Left renal cortex interstitium (tissue), 4 donors: ENCODE measurements around the gene ASB6. TPM values are rescaled to one million over a fixed set of nuclear protein-coding genes. Genes with fewer than 3 reads are reported as not detected.

Experiments used
- DNase-seq, 4 donors: peaks; one replicate each; pipeline ENCODE4 v3.0.0-alpha.2; 2013; ENCODE audit warnings: low read depth in 4 of 4, low spot score in 2 of 4, missing footprints in 1 of 4
- polyA plus RNA-seq, 4 donors: library from polyadenylated mRNA; unstranded; fragments of 120-200 nt; gene quantifications; one replicate each; pipeline ENCODE4 v1.2.1, GENCODE V29; 2013; ENCODE audit not compliant: insufficient read length in 4 of 4

Gene ASB6
- polyA plus RNA-seq, 4 donors = 16.8 to 23.2 (median 19.0) TPM

DNA sequence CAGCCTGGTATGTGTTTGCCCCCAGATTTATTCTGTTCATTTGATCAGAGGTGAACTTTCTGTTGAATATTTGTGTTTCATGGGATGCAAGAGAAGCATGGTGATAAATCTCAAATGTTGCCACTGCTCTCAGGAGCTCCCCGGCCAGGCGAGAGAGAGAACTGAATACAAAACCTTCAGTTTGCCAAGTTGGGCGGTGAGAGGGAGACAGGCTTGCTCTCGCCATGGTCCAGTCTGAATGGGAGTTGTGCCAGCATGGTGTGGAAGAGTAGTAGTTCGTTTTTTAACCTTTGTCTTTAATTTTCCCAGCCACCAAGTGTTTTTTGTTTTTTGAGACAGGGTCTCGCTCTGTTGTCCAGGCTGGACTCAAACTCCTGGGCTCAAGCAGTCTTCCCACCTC lies 13.2 kb downstream of the ASB6 start:
- no peak for DNase-seq

DNA sequence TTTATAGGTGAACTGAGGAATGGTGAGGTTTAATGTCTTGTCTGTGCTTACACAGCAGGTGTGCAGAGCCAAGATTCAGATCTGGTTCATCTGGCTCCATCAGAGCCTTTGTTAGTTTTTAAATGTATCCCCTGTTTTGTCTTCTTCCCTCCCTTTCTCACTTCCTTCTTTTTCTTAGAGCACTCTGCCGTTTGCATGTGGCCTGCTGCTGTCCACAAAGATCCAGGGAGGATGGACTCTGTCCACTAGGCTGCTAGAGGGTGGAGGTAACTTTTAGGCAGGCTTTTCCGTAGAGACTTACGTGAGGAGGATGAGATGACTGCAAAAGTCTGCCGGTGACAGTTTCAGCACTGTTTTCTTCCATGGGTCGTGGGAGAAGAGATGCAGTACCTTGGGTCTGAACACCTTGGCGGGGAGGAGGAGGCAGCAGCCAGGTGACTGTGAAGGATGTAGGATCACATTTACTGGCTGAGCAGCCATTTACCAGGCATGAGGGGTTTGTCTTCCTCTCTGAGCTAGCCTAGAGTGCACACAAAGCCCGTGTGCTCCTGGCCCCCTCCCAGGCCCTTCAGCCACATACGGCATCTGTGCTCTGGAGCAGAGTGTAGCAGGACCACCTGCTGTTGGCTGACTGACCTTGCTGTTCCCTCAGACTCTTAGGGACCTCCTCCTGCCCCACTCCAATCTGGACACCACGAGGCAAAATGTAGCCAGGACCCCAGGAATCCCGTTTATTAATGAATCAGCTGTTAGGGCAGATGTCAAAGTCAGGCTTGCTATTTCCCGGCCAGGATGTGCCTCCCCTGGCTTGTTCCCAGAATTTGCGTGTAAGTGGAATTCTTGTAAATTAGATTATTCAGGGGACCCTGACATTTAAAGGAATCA lies 14.2 kb downstream of the ASB6 start:
- no peak for DNase-seq

DNA sequence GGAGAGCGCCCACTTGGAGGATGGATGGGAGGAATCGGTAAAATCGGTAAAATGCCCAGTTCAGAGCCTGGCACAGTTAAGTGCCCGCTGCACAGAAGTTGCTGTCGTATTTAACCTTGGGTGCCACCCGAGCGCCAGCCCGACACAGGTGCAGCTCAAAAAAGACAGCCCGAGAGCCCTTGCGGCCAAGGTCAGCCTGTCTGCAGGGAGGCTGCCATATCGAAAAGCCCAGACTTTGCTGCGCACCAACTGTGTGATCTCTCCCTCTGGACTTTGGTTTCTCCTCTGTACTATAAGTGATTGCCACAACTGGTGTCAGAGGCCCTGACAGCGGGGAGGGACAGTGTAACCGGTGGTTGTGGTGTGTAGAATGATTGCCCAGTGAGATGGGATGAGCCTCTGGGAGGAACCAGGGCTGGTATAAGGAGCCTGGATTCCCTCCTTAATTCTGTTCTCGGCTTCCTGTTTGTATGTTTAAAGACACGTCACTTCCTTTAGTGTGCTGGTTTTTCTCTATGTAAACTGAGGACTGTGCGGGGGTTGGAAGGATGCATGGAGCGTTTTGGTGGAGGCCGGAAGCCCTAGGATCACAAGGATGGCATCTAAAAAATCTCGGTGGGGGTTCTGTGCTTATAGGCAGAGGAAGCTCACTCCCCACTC lies 15.2 kb downstream of the ASB6 start:
- DNase-seq = no peak

DNA sequence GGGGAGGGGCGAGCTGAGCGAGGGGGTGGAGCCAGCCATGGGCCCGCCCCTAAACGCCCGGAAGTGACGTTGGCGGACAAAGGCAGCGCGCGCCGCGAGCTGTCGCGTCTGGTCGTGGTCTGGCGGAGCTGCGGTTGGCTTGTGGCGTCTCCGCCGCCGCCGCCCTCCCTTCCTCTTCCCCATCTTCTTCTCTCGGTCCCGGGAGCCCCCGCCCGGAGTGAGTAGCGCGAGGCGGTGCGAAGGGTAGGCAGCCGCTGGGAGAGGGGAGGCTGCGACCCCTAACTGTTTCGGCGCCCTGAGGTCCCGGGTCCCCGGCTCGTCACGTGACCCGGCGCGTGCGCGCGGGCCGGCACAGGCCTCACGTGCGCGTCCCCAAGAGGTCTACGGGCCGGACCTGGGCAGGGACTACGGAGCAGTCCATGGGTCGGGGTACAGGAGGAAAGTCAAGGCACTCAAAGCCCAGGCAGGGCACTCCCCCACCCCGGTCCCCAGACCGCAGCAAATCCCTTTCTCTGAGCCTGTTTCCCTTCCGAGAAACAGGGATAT lies 15.8 kb downstream of the ASB6 start, which contains the start of gene NTMT1:
TSS of gene NTMT1 (plus strand) at position 85 of the 546 bp plus-strand sequence. CDS start 6,541 bp downstream, outside the sequence.
- peak in 2 of 4 donors; percentile 73 to 78 for DNase-seq

DNA sequence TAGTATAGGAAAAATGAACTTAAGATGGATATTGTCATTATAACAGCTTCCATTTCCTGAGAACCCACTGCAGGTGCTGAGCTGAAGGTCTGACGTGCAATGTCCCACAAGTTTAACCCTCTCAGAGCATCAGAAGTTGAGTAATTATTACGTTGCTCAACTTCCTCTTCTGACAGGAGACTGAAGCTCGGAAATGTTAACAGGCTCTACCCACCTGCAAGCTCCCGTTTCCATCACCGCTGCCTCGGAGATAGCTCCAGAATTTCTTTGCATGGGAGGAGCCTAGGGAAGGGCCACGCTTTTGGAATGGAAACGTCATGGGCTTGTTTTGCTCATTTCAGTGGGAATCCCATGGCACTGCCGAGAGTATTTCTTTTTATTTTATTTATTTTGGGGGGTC lies 17.0 kb downstream of the ASB6 start:
- no peak for DNase-seq

DNA sequence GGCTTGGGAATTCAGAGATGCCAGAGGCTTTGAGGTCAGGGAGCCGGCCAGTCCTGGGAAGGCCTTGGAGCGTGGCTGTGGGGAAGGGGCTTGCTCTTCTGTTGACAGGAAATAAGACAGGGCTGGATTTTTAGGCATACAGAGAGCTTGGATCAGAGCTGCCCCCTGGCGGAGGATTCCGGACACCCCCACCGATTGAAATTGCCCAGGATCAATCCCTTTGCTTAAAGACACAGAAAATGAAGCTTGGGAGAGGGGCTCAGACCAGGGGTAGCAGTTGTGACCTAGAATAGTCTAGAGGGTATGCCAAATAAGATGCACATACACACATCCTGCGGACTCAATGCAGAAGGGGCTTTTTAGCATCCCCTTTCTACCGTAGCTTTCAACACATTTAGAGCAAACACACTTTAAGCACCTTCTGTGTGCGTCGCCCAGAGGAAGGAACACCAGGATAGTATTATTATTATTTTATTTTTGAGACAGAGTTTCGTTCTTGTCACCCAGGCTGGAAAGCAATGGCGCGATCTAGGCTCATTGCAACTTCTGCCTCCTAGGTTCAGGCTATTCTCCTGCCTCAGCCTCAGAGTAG lies 17.7 kb downstream of the ASB6 start:
- DNase-seq = no peak

DNA sequence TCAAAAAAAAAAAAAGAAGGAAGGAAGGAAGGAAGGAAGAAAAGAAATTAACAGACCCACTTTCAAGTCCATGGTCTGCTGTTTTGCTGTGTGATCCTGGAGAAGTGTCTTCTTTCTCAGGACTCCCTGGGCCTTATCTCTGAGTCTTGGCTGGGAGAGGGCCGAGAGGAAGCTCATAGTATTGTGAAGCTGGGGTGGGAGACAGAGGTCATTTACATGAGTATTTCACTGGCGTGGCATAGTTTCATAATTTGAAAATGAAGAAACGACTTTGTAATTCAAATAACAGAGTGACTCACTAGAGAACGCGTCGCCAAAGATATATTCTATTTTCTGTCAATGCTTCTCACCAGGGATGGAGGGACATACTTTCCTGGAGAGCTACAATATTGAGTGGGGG lies 18.6 kb downstream of the ASB6 start:
- no peak for DNase-seq

DNA sequence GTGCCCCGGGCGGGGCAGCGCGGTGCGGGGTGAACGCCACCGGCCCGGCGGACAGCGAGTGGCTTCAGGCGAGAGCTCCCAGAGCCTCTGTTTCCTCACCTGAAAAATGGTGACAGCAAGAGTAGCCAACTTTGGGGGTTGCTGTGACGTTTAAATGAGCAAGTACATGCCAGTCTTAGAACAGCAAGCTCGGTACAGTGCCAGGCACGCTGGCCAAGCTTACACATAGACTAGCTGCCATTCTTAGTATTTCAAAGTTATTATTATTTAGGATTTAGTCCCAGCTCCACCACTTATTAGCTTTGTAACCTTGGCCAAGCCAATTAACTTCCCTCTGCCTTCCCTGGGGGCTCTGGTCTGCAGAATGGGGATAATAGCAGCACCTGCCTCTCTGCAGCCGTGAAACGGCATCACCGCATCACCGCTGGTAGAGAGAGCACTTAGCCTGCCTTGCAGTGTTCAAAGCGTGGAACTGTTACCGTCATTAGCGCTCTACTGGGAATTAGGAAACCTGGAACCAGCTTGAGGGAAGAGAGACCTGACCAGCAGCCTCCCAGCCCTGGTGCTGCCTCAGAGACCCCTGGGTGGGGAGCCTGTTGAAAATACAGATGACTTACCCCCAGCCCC lies 21.2 kb downstream of the ASB6 start, which contains the start of gene C9orf50:
TSS of gene C9orf50 (minus strand) at position 433 of the 627 bp plus-strand sequence. CDS start 527 bp downstream, outside the sequence.
- no peak for DNase-seq

DNA sequence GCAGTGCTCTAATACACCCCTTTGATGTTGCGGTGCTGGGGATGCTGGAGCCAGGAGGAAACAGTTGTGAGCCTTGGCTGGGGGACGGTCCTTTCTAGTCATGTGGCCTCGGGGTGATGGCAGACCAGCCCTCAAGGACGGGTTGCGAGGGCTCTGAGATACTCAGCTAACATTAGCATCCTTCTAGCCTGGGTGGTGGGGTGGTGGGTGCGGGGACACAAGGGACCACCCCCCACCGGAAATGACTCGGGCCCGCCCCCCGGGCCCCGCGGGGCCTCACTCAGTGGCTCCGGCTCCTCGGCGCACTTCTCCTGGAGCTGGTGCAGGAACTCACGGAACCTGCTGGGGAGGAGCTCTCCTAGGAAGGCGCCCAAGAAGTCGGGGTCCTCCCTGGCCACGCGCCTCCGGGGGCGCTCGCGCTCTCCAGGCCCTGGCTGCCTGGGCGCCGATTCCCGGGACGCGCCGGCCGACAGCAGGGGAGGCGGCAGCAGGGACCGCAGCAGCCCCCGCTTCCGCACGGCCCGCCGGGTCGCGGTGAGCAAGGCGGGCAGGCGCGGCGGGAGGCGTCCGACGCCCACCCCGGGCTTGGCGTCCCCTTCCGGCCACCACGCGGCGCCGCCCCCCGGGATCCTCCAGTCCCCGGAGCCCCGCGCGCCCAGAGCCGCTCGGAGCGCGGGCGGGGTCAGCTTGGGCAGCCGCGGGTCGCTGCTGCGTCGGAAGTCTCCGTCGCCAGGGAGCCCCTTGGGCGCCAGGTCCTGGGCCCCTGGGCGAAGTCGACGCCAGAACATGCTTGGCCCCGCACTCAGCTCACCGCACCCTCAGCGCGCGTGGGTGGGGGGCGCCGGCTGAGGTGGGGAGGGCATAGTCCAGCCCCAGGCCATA lies 21.9 kb downstream of the ASB6 start:
- DNase-seq = no peak

DNA sequence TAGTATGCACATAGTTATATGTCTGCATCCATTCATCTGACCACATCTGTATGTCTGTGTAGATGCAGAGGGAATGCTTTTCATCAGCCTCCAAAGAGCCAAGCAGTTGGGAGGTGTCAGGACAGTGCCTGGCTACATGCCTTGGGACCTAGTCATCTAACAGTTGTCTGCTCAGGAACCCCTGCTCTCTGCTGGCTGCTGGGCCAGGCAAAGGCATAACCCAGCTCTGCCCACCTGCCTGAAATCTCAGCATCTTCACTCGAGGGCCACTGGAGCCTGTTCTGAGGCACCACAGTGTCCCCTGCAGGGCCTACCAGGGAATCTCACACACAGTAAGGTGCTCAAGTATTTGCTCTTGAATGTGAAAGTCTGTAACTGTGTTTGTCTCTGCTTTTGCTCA lies 24.8 kb downstream of the ASB6 start:
- no peak for DNase-seq

DNA sequence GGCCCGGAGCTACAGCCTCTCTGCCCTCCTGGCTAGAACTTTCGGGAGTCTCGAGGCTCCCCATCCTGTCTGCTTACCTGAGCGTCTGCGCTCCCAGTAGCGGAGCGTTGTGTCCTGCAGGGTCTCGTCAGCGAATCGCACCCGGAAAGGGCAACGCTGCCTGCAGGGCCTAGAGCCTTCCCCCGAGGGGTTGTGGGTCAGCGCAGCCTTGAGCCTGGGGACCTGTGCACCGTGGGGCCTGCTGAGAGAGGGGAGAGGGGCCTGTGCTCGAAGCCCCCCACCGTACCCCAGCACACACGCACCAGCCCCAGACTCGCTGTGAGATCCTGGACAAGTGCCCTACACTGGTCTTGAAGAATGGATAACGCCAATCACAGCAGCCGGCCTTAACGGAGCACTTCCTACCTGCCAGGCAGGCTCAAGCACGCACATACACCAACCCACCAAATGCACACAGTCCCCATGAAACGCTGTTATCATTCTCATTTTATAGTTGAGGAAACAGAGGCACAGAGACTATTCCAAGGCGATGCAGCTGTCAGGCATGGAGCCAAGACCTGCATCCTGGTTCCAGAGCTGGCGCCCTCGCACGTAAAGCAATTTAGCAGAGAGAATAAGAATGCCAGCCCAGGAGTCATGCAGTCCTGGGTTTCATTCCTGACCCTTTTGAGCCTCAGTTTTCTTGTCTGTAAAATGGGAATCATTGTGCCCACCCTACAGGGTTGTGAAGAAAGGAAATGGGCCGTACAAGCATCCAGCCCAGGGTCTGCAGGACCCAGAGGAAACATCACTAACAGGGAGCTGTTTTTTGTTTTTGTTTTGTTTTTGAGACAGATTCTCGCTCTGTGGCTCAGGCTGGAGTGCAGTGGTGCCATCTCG lies 26.3 kb downstream of the ASB6 start:
- DNase-seq = no peak

DNA sequence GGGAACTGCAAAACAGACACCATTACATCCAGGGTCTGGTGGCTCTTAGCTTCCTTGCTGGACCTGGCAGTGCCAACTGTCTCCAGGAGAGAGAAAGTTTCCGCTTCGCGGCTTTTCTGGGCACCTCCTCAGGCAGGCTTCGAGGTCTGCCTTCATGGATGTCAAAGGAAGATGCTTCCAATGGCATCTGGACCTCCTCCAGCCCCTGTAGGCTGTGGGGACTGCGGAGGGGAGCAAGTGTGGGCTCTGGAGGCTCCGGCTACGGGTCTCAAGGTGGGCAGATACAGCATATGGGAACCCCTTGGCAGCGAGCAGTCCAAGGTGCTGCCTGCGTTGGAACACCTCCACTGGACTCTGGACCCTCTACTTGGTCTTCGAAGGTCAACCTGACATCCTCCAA lies 27.0 kb downstream of the ASB6 start:
- no peak for DNase-seq

DNA sequence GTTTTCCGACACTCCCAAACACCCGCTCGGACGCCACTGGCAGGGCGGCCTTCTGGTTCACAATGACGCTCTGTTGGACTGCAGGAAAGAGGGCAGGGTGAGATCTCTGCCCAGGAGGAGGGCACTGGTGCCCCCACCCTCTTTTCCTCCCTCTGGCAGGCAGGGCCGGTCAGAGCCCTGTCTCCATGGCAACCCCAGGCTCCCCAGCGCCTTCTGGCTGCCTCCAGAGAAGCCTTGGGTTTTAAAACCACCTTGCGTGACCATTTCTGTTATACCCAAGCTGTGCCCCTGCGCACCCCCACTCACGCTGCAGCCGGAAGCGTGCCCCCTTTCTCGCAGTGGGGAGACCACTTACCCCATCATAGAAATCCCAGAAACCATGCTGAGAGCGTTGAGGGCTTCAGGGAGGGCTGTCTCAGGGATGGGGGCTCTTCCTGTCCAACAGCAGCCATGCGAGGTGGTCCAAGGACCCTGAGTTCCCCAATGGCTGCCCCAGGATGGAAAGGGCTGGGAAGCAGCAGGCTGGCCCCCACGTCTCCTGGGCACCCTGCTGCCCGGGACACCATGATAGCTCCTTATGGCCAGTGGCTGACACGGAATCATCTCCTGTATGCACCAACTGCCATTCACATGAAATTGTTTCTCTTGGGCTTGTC lies 28.3 kb downstream of the ASB6 start:
- DNase-seq = peak in 1 of 4 donors; percentile 68

DNA sequence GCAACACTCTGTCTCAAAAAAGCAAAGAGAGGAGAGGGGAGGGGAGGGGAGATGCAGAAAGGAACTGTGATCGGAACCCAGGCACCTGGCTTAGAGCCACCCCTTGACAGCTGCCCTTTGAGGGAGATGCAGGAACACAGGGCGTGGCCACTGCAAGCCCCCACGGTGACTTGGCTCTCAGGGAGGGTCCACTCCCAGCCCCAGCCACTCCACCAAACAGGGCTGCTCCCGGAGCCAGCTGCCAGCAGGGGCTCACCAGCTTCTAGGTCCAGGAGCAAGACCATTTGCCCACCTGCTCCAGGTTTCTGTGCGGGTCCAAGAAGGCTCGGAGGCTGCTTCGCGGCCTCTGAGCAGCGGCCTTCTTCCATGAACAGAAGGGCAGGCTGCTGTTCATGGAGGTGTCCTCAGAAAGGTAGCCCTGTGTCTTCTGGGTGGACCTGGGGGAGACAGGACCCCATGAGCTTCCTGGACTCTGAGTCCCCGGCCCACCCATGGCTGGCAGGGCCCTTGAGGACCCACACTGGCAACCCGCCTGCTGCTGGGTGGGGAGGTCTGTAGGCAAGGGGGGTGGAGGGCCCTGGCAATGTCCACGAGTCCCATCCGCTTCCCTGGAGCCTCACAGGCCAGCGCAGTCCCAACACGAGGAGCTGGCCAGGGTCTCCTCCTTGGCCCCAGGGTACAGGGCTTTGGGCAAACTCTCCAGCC lies 29.0 kb downstream of the ASB6 start:
- DNase-seq = no peak

DNA sequence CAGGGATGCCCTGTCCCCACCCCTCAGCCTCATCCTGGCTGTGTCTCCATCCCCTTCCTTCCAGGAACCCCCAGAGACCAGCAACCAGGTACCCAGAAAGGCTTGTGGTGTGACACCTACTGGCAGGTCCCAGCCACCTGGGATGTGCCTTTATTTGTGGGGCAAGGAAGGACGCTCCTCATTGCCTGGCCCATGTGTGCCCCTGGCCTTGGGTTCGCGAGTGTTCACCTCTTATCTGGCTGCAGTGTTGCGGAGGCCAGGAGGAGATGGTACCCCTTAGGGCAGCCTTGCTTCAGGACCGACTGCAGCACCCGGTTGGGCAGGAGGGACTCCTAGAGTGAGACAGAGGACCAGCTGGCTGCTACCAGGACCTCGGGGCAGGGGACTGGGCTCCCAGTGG lies 29.8 kb downstream of the ASB6 start:
- no peak for DNase-seq

DNA sequence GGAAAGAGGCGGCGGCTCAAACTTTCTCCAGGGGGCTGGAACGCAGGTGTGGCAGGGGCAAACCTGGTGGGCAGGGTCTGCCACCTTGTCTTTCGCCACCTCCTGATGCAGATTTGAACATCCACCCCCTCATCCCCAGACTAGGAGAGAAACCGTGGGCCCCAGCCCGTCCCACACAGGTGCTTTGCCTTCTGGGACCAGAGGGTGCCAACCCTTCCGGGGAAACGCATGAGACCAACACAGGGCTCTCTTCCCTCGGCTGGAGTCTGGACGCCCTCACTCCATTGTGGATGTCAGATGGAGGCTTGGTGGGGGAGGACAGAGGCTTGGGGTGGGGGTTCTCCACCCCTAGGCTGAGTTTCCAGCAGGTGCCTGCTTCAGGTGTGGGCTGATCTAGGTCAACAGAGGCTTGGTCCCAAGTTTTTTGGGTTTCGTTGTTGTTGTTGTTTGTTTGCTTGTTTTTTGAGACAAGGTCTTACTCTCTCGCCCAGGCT lies 30.6 kb downstream of the ASB6 start:
- DNase-seq = no peak
